Brain microvascular endothelial cell (primary cell): ENCODE results near the gene SMAD3.

Experiments
- DNase-seq: peaks from one replicate; pipeline ENCODE4 v3.0.0-alpha.2; 2020
- H3K27ac ChIP-seq: fragments of 250-450 bp; sonication (Bioruptor Pico); 2 replicates; pipeline ENCODE4 v1.5.1; 2020; ENCODE audit warnings: mild to moderate bottlenecking, moderate library complexity
- H3K27me3 ChIP-seq: fragments of 250-450 bp; sonication (Bioruptor Pico); replicated peaks from 2 replicates; pipeline ENCODE4 v1.5.1; 2020; ENCODE audit warnings: mild to moderate bottlenecking
- H3K36me3 ChIP-seq: fragments of 250-450 bp; sonication (Bioruptor Pico); replicated peaks from 2 replicates; pipeline ENCODE4 v1.5.1; 2020; ENCODE audit warnings: mild to moderate bottlenecking
- H3K4me3 ChIP-seq: 2 replicates; pipeline ENCODE4 v1.5.1; 2011; ENCODE audit warnings: low read depth, mild to moderate bottlenecking, control low read depth, low read length, moderate library complexity
- CTCF ChIP-seq: IDR thresholded peaks from 2 replicates; pipeline ENCODE4 v1.5.1; 2011; ENCODE audit warnings: low read depth, mild to moderate bottlenecking, moderate library complexity, low read length, control low read depth, inconsistent platforms; ENCODE audit errors: missing control alignments
- in situ Hi-C: cut with HindIII; loops from 2 replicates; pipeline ENCODE4 v1.10.0; 2017; ENCODE audit warnings: low sequenced_read_pairs, low pct_ligation_motif_present

SMAD3 gene

GRCh38 chr15:67173005-67173404 lies 107.6 kb downstream of the SMAD3 start:
- in situ Hi-C loops, result no loop called here
- DNase-seq, result no peak
- Histone ChIP-seq H3K27me3 (no peaks in the 10 kb centered on the region), H3K36me3 (peaks cover 97% of the 10 kb centered on the region), H3K27ac (peak overlapping the region; percentile 6), H3K4me3 (no peak overlapping the region)
- TF ChIP-seq CTCF, result no peak

DNA sequence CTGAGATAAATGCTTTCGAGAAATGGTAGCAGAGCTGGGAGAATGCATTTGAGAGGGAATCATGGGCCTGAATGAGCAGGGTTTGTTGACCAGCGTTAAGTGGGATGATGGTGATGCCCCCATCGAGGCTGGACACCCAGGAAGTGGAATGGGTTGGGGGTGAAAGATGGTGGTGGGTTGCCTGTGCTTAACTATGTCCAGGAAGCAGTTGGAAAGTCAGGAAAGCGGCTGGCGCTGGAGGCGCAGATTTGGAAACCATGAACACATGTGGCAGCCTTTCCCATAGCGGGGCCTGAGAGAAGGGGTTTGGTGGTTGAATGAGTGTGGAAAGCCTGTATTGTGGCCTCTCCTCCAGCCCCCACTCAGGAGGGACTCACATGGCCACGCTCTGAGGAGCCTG lies 108.4 kb downstream of the SMAD3 start:
- H3K27me3 ChIP-seq, result no peaks in the 10 kb centered on the region
- peak overlapping the region; percentile 99 for H3K27ac ChIP-seq
- in situ Hi-C loops, result no loop called here
- no peak for TF ChIP-seq CTCF
- H3K36me3 ChIP-seq, result peaks cover 94% of the 10 kb centered on the region
- H3K4me3 ChIP-seq, result no peak overlapping the region
- no peak for DNase-seq

DNA sequence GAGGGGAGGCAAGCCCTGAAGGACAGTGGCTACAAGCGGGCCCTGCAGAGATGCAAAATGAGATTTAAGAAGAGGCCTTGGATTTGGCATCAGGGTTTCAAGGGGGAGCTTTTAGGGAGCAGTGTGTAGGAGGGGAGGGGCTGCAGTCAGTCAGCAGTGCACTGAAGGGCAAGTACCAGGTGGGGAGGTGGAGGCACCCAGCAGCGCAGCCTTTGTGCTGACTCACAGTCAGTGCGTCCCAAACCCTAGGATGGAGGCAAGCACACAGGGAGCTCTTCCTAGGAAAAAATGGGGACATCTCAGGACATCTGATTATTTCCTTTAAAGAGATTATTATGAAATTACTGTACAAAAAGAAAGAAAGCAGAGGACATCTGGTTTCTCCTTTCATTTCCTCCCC lies 109.0 kb downstream of the SMAD3 start:
- in situ Hi-C loops, result no loop called here
- H3K36me3 ChIP-seq, result peaks cover 94% of the 10 kb centered on the region
- TF ChIP-seq CTCF, result no peak
- no peak overlapping the region for H3K4me3 ChIP-seq
- H3K27ac ChIP-seq, result peak overlapping the region; percentile 99
- H3K27me3 ChIP-seq, result no peaks in the 10 kb centered on the region
- DNase-seq, result no peak

DNA sequence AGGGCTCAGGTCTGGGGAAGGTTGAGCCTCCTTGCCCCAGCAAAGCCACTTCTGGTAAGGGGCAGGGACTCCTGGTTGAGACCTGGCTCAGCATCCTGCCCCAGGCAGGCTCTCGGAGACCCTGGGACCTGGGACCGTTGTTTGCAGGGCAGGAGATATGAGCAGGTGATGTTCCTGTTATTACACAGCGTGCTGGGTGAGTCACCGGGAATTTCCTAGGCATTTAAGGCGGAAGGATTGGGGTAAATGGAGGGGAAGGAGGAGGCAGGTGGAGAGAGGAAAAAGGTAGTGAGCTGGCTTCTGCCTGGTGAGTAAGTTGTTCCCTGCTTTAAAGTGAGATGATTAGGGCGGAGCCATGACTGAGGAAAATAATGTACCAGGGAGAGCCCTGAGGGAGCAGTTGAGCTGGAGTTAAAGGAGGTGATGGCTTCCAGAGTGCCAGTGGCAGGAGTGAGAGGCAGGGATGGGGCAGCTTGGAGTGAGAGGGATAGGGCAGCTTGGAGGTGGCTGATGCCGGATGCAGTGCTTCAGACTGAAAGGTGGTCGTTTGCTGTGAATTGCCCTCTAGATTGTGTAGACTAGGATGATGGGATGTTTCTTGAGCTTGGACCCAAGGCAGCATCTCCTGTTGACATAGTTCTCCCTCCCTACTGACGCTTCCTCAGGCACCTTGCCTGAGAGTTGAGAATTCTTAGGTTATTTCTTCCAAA lies 109.6 kb downstream of the SMAD3 start:
- Histone ChIP-seq H3K27ac (peak overlapping the region; percentile 99), H3K27me3 (no peaks in the 10 kb centered on the region), H3K4me3 (no peak overlapping the region), H3K36me3 (peaks cover 95% of the 10 kb centered on the region)
- in situ Hi-C loops, result no loop called here
- no peak for TF ChIP-seq CTCF
- no peak for DNase-seq

- no peak for TF ChIP-seq CTCF
- DNase-seq, result no peak
- Histone ChIP-seq H3K27ac (peak overlapping the region; percentile 99), H3K36me3 (peaks cover 95% of the 10 kb centered on the region), H3K27me3 (no peaks in the 10 kb centered on the region), H3K4me3 (no peak overlapping the region)
- in situ Hi-C loops, result no loop called here
These were observed 110.3 kb downstream of the SMAD3 start for GRCh38 chr15:67175643-67176071.
